ENCODE results near the gene MBOAT1. TPM values are rescaled to one million over a fixed set of nuclear protein-coding genes. Genes with fewer than 3 reads are reported as not detected.

The MBOAT1 gene, protein sequence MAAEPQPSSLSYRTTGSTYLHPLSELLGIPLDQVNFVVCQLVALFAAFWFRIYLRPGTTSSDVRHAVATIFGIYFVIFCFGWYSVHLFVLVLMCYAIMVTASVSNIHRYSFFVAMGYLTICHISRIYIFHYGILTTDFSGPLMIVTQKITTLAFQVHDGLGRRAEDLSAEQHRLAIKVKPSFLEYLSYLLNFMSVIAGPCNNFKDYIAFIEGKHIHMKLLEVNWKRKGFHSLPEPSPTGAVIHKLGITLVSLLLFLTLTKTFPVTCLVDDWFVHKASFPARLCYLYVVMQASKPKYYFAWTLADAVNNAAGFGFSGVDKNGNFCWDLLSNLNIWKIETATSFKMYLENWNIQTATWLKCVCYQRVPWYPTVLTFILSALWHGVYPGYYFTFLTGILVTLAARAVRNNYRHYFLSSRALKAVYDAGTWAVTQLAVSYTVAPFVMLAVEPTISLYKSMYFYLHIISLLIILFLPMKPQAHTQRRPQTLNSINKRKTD
- 4.0 and 6.0 TPM in 2 replicates for total RNA-seq

DNA sequence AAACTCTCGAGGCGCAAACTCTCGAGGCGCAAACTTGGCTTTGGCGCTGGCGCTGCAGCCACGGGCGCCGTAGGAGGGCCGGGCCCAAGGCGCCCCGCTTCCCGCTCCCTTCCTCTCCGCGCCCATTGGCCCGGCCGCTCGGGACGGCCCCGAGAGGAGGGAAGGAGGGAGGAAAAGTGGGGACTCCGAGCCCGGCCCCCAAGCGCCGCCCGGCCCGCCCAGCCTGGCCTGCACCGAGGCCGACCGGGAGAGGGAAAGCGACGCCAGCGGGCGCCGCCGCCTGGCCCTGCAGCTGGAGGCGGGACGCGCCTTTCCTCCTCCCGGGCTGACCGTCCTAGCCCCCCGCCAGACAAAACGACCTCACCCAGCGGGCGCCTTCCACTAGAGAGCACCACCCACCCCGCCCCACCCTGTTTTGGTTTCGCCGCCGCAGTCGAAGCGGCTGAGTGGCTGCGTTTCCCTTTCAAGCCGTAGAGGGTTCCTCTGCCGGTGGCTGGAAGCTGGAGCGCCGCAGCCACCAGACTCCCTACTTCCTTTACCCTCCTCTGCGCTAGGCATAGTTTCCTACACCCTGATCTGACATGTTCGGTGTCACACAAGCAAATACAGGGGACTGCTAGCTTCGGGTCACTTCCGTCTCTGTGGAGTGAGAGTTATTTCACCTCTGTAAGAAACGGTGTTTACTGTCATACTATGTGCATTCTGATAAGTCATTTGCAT lies at the start of gene MBOAT1:
MBOAT1 (minus strand) TSS at position 78 of the 720 bp plus-strand sequence. CDS start 235 bp downstream, outside the sequence.

Other genes with a start within 250 kb of the MBOAT1 start
- 14.6 and 15.2 TPM in 2 replicates for gene E2F3, start 189.4 kb upstream of the MBOAT1 start, total RNA-seq